ENCODE results near the gene CHST9. TPM values are rescaled to one million over a fixed set of nuclear protein-coding genes. Genes with fewer than 3 reads are reported as not detected.

CHST9 gene
- total and polyA plus RNA-seq, 12 donors, result 0.03 to 2.2 (median 0.13) TPM; not detected in 2

DNA sequence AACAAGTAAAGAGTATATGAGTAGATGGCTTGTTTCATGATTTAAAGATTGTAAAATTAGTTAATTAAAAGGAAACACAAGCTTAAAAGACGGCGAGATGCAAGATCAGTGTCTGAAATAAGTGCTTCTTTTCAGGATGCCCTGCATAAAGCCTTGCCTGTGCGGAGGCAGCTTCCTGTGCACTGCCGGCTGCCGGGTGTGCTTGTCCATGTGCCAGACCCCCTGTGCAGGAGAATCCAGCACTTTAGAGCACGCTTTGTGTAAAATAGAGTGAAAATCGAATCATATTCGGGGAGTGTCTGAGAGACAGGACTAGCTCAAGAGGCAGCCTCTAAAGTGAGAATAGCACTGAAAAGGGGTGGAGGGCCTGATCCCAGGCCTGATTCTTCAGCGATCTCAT lies 154.7 kb downstream of the CHST9 start:
- intact Hi-C loops (cut with DNase I), result no loop called here
- WGBS, 4 donors, result 72 to 84% (median 78%) methylated on average over 9 of the region's 9 CpGs
- Histone ChIP-seq H3K4me1 (replicated peaks in 1 of 2) (no peaks in the 10 kb centered on the region), H3K4me3 (no peak overlapping the region), H3K36me3 (replicated peaks in 1 of 2) (no peaks in the 10 kb centered on the region), H3K27me3 (peaks cover 4% of the 10 kb centered on the region), H3K9me3 (replicated peaks in 1 of 3) (no peaks in the 10 kb centered on the region), H3K27ac (no peak overlapping the region)
- no peak for DNase-seq
- no peak for TF ChIP-seq CTCF (IDR thresholded peaks at IDR 0.05)
- TF ChIP-seq POLR2A (IDR thresholded peaks at IDR 0.05), result no peak

DNA sequence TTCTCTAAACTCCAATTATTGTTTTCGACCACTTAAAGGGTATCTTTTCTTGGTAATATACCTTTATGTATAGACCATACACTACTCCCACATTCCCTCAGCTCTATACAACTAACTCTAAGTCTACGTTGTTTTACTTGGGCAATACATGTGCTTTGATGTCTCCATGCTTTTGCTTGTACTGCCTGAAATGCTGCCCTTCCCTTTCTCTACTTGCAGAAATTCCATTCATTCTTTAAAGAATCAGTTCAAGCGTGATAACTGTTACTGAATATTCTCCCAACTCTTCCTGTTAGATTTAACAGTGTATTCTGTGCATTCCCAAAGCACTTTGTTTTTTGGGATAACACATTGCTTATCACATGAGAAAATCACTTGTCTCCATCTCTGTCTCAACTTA lies 162.6 kb downstream of the CHST9 start:
- intact Hi-C loops (cut with DNase I), result loop anchor here in 1 of 2 donors (10.0 kb wide), 2 partner anchors 142 to 272 kb away; no protein-coding TSS in a partner anchor
- H3K4me3 ChIP-seq, result no peak overlapping the region

GRCh38 chr18:27017901-27018500 lies 167.1 kb downstream of the CHST9 start:
- Histone ChIP-seq H3K9me3 (replicated peaks in 1 of 3) (no peaks in the 10 kb centered on the region), H3K36me3 (replicated peaks in 1 of 2) (no peaks in the 10 kb centered on the region), H3K4me3 (no peak overlapping the region), H3K27me3 (no peaks in the 10 kb centered on the region), H3K4me1 (replicated peaks in 1 of 2) (no peaks in the 10 kb centered on the region), H3K27ac (no peak overlapping the region)
- peak in 1 of 7 donors; percentile 4 for DNase-seq
- 35 to 47% (median 38%) methylated on average over 2 of the region's 2 CpGs for WGBS, 4 donors
- peak; percentile 19 to 68 (median 55) for TF ChIP-seq CTCF (IDR thresholded peaks at IDR 0.05)
- TF ChIP-seq POLR2A (IDR thresholded peaks at IDR 0.05), result no peak
- intact Hi-C loops (cut with DNase I), result no loop called here

More for the DNA sequence above, 162.6 kb downstream of the CHST9 start:
- 41 to 59% (median 49%) methylated on average over 3 of the region's 3 CpGs for WGBS, 4 donors
- no peaks in the 10 kb centered on the region for H3K4me1 ChIP-seq (replicated peaks in 1 of 2)
- no peak overlapping the region for H3K27ac ChIP-seq
- H3K9me3 ChIP-seq (replicated peaks in 1 of 3), result no peaks in the 10 kb centered on the region
- H3K27me3 ChIP-seq, result no peaks in the 10 kb centered on the region
- TF ChIP-seq CTCF (IDR thresholded peaks at IDR 0.05) (no peak), POLR2A (IDR thresholded peaks at IDR 0.05) (no peak)
- DNase-seq, result no peak
- no peaks in the 10 kb centered on the region for H3K36me3 ChIP-seq (replicated peaks in 1 of 2)

- Histone ChIP-seq H3K4me1 (replicated peaks in 1 of 2) (no peaks in the 10 kb centered on the region), H3K27ac (no peak overlapping the region), H3K4me3 (no peak overlapping the region), H3K9me3 (replicated peaks in 1 of 3) (no peaks in the 10 kb centered on the region), H3K36me3 (replicated peaks in 1 of 2) (no peaks in the 10 kb centered on the region), H3K27me3 (no peaks in the 10 kb centered on the region)
- no peak for TF ChIP-seq CTCF (IDR thresholded peaks at IDR 0.05)
- no peak for TF ChIP-seq POLR2A (IDR thresholded peaks at IDR 0.05)
- 72 to 82% (median 79%) methylated on average over 1 of the region's 1 CpG for WGBS, 4 donors
- intact Hi-C loops (cut with DNase I), result no loop called here
- no peak for DNase-seq
Measured at GRCh38 chr18:27014841-27015240, 170.3 kb downstream of the CHST9 start.

Measured in adrenal gland (tissue), 12 donors.